GM12873 (cell line): ENCODE results near the gene SENP7.

Experiments
- CTCF ChIP-seq: IDR thresholded peaks from 2 replicates; pipeline ENCODE4 v1.5.1; 2012; ENCODE audit warnings: low read depth, mild to moderate bottlenecking, moderate library complexity, low read length, control low read depth; ENCODE audit not compliant: insufficient read depth; ENCODE audit errors: missing control alignments

Gene SENP7

DNA sequence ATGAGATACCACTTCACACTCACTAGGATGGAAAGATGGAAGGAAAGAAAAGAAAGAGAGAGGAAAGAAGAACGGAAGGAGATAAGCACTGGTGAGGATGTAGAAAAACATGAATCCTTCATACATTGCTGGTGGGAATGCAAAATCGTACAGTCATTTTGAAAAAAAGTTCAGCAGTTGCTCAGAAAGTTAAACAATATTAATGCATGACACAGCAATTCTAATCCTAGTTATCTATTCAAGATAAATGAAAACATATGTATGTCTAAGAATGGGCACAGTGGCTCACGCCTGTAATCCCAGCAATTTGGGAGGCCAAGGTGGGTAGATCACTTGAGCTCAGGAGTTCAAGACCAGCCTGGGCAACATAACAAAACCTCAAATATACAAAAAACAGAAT is 59.1 kb downstream of the SENP7 start:
- no peak for TF ChIP-seq CTCF

- no peak for TF ChIP-seq CTCF
These were observed 79.4 kb downstream of the SENP7 start for GRCh38 chr3:101433652-101434051.

- no peak for TF ChIP-seq CTCF
These were observed 88.8 kb downstream of the SENP7 start for GRCh38 chr3:101423984-101424888.

GRCh38 chr3:101418851-101419250 is 94.2 kb downstream of the SENP7 start:
- TF ChIP-seq CTCF: no peak

DNA sequence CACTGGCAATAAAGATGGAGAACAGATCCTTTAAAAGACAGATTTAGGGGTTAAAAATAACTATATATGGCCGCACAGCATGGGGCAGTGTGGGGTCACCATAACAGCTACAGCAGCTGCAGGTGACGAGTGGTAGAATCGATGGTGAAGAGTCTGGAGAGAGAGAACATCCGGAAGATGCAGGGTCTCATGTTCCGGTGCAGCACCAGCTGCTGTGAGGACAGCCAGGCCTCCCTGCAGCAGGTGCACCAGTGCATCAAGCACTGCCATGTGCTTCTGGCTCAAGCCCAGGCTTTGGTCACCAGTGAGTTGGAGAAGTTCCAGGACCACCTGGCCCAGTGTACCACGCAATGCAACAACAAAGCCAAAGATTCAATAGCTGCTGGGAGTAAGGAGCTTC is 98.9 kb downstream of the SENP7 start:
- TF ChIP-seq CTCF: no peak

GRCh38 chr3:101413656-101414055 is 99.4 kb downstream of the SENP7 start:
- TF ChIP-seq CTCF: no peak

GRCh38 chr3:101391413-101391950 is 121.5 kb downstream of the SENP7 start:
- TF ChIP-seq CTCF: no peak
